Pericardium fibroblast (primary cell): Measurements from ENCODE around the gene ANAPC1. TPM values are rescaled to one million over a fixed set of nuclear protein-coding genes. Genes with fewer than 3 reads are reported as not detected.

Experiments
- total RNA-seq: library from RNA; depleted of rRNA; stranded (reverse); fragments of >200 nt; gene quantifications from 2 replicates; pipeline ENCODE4 v1.2.3, GENCODE V29; 2015

ANAPC1 gene
- 16.5 and 20.0 TPM in 2 replicates for total RNA-seq

GRCh38 chr2:111883661-111884591, at the start of gene ANAPC1:
Gene ANAPC1 (minus strand): TSS chr2:111884193. CDS start chr2:111880825, 3,368 bp downstream.

GRCh38 chr2:111897924-111898702, 14.1 kb upstream of the ANAPC1 start, which contains the start of gene MERTK:
Gene MERTK (plus strand): TSS chr2:111898607. CDS start chr2:111898736, 129 bp downstream.

Other genes starting within 250 kb of the ANAPC1 start
- 0.68 and 2.0 TPM in 2 replicates for gene MERTK, start 14.4 kb upstream of the ANAPC1 start, total RNA-seq
- 16.6 and 28.0 TPM in 2 replicates for gene TMEM87B, start 171.1 kb upstream of the ANAPC1 start, total RNA-seq